Raji (cell line): ENCODE results near the gene SMIM38.

Source experiments
- POLR2A ChIP-seq: IDR thresholded peaks from 2 replicates; pipeline ENCODE4 v1.6.1; 2011; ENCODE audit warnings: low read depth, low read length, control low read depth; ENCODE audit not compliant: insufficient read depth

The SMIM38 gene

GRCh38 chr11:69131121-69131566 is 24.6 kb upstream of the SMIM38 start:
- TF ChIP-seq POLR2A = no peak

GRCh38 chr11:69131644-69132300 is 24.0 kb upstream of the SMIM38 start:
- no peak for TF ChIP-seq POLR2A

- no peak for TF ChIP-seq POLR2A
These were observed 23.4 kb upstream of the SMIM38 start for GRCh38 chr11:69132301-69132670.

- TF ChIP-seq POLR2A = no peak
These were observed 22.5 kb upstream of the SMIM38 start for GRCh38 chr11:69133251-69133650.

DNA sequence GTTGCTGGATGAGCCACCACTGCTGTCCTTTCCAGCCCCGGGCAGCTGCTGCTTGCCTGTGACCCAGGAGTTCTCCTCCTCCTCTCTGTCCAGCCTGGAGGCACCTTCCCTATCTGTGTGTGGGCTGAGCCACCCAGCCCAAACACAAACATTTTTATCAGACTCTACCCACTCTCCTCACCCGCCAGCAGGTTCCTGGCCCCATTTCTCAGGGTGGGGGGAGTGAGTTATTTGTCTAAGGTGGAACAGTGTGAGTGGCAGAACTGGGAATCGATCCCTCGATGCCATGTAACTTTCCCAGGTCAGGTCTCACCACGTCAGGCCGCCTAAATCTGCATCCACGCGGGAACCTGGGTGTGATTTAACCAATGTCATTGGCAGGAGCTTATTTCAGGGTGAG is 20.8 kb upstream of the SMIM38 start:
- TF ChIP-seq POLR2A = no peak

DNA sequence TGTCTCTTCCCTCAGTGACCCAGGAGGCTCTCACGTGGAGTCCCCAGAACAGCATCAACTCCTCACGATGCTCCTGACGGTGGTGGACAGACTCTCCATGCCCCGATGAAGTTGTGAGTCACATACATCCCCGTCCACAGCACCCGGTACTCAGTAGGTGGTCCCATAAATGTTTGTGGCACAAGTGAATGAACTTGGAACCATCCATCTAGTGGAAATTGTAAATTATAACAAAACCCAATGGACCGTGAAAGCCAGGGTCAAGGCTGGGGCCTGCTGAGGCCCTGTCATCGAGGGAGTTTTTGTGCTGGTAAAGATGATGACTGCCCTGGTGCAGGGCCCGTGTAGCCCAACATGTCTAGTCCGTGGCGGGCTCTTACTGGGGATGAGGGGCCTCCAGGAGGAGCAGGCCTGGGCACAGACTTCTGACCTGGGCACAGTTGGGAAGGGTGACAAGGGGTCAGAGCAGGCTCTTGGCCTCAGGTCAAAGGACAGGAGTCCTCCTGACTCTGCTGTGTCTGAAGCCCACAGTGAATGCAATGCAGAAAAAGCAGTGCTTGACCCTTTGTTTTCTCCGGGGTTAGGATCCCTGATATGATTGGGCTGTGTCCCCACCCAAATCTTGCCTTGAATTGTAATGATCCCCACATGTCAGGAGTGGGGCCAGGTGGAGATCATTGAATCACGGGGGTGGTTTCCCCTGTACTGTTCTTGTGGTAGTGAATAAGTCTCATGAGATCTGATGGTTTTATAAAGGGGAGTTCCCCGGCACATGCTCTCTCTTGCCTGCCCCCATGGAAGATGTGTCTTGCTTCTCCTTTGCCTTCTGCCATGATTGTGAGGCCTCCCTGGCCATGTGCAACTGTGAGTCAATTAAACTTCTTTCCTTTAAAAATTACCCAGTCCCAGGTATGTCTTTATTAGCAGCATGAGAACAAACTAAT is 20.0 kb upstream of the SMIM38 start:
- no peak for TF ChIP-seq POLR2A

DNA sequence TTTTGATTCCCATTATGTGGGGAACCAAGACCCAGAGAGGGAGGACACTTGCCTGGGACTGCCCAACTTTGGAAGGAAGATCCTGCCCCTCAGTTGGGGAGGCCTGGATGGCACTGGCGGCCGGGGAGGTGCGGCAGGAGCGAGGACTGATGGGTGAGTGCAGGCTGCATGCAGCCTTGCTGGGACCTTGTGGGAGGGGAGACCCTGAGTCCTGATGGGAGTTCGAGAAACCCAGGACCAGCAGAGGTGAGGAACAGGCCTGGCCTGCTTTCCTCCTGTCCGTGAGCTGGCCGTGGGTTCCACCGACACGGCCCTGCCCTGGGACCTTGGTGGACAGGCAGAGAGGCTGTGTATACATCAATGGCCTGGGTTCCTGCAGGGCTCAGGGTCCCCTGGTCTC is 19.3 kb upstream of the SMIM38 start:
- no peak for TF ChIP-seq POLR2A

GRCh38 chr11:69137151-69137844 is 18.4 kb upstream of the SMIM38 start:
- TF ChIP-seq POLR2A = no peak

GRCh38 chr11:69138265-69138664 is 17.5 kb upstream of the SMIM38 start:
- no peak for TF ChIP-seq POLR2A

GRCh38 chr11:69140635-69141034 is 15.1 kb upstream of the SMIM38 start:
- no peak for TF ChIP-seq POLR2A

DNA sequence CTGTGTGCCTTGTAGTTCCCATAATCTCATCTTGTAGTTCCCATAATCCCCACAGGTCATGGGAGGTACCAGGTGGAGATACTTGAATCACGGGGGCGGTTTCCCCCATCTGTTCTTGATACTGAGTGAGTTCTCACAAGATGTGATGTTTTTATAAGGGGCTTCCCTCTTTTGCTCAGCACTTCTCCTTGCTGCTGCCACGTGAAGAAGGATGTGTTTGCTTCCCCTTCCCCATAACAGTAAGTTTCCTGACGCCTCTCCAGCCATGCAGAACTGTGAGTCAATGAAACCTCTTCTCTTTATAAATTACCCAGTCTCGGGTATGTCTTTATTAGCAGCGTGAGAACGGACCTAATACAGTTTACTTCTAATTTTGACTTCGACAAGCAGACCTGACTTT is 14.0 kb upstream of the SMIM38 start:
- TF ChIP-seq POLR2A = no peak

- TF ChIP-seq POLR2A = no peak
These were observed 12.8 kb upstream of the SMIM38 start for GRCh38 chr11:69142895-69143294.

DNA sequence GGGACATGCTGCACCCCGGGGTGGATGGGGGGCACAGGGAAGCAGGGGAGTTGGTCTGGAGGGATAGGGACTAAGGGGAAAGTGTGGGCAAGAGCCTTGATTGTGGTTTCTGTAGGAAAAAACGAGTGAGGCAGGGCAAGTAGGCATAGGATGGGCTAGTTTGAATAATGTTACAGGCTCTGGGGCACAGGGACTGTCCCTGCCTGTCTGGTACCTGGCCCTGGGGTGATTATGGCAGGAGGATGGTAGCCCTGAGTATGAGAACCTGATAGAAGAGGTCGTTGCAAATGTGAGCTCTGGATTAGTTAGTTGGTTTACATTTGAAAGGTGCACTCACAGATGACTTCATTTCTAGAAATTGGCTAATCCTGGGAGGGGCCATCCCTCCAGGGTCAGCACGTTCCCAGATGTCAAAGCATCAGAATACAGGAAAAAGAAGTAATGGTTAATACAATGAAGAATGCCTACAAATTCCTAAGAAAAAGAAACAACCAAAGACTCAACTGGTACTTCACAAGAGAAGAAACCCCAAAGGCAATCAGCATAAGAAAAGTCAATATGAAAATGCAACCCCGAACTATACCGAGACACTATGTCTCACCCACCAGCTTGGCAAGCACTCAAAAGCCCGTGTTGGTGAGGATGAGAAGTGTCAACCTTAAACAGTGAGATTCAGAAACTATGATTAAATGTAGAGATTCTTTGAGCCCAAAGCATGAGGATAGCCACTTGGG is 11.3 kb upstream of the SMIM38 start:
- no peak for TF ChIP-seq POLR2A

DNA sequence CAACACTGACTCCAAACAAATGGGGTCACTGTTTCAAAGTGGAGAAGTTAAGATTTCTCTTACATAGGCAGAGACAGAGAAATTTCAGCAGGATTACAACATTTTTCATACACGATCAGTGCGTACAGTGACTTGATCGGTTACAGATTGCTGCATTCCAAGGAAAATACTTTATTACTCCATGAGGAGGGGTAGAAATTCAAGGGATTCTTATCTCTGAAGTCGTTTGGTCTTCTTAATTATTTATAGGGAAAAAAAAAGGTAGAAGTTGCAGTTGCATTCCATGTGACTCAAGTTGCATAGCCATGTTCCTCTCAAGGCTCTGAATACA is 10.7 kb upstream of the SMIM38 start:
- no peak for TF ChIP-seq POLR2A

DNA sequence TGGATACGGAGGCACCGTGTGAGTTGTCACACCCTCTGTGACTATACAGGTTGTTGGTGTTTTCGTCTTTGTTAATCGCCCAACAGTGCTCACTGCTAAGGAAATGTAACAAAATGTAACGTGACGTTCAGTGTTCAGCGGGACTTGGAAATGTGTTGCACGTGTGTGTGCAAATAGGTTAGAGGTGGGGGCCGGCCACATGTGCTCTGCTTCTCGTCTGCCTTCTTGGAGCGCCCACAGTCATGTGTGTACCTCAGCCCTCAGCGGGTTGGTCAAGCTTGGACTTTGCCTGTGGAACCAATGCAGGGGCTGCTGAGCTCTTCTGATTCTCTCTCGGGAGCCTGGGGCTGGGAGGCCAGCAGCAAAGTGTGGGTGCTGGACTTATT is 7.4 kb upstream of the SMIM38 start:
- TF ChIP-seq POLR2A = no peak
